Measurements from ENCODE around the gene PPP1R15B. TPM values are rescaled to one million over a fixed set of nuclear protein-coding genes. Genes with fewer than 3 reads are reported as not detected.

The PPP1R15B gene
- total RNA-seq, 1 donor from 2014 or later = 70.6 TPM

GRCh38 chr1:204432708-204433107 is 21.1 kb upstream of the PPP1R15B start:
- ATAC-seq (ENCODE audit: low read depth) = no peak
- Mint-ChIP-seq H3K27me3 (no peaks in the 10 kb centered on the region), H3K27ac (no peak overlapping the region), H3K4me1 (peaks cover 5% of the 10 kb centered on the region), H3K36me3 (ENCODE audit: low read depth) (peaks cover 92% of the 10 kb centered on the region), H3K9me3 (no peaks in the 10 kb centered on the region), H3K4me3 (no peak overlapping the region)
- POLR2A ChIA-PET = interaction anchor here (1.0 kb wide), 1 partner anchor 60 kb away, joined by 4 read pairs; no protein-coding TSS in a partner anchor
- TF ChIP-seq, protein P1, sequence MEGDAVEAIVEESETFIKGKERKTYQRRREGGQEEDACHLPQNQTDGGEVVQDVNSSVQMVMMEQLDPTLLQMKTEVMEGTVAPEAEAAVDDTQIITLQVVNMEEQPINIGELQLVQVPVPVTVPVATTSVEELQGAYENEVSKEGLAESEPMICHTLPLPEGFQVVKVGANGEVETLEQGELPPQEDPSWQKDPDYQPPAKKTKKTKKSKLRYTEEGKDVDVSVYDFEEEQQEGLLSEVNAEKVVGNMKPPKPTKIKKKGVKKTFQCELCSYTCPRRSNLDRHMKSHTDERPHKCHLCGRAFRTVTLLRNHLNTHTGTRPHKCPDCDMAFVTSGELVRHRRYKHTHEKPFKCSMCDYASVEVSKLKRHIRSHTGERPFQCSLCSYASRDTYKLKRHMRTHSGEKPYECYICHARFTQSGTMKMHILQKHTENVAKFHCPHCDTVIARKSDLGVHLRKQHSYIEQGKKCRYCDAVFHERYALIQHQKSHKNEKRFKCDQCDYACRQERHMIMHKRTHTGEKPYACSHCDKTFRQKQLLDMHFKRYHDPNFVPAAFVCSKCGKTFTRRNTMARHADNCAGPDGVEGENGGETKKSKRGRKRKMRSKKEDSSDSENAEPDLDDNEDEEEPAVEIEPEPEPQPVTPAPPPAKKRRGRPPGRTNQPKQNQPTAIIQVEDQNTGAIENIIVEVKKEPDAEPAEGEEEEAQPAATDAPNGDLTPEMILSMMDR (IDR thresholded peaks at IDR 0.05) = no peak
- no peak for DNase-seq
- CTCF ChIA-PET = interaction anchor here (2.2 to 28.1 kb wide), 4 partner anchors 12 to 68 kb away, joined by 10 to 1006 read pairs (median 54); partner anchors contain the start of gene PIK3C2B
- intact Hi-C loops (cut with micrococcal nuclease) = loop anchor here (2.0 kb wide), 1 partner anchor 14 kb away; no protein-coding TSS in a partner anchor

DNA sequence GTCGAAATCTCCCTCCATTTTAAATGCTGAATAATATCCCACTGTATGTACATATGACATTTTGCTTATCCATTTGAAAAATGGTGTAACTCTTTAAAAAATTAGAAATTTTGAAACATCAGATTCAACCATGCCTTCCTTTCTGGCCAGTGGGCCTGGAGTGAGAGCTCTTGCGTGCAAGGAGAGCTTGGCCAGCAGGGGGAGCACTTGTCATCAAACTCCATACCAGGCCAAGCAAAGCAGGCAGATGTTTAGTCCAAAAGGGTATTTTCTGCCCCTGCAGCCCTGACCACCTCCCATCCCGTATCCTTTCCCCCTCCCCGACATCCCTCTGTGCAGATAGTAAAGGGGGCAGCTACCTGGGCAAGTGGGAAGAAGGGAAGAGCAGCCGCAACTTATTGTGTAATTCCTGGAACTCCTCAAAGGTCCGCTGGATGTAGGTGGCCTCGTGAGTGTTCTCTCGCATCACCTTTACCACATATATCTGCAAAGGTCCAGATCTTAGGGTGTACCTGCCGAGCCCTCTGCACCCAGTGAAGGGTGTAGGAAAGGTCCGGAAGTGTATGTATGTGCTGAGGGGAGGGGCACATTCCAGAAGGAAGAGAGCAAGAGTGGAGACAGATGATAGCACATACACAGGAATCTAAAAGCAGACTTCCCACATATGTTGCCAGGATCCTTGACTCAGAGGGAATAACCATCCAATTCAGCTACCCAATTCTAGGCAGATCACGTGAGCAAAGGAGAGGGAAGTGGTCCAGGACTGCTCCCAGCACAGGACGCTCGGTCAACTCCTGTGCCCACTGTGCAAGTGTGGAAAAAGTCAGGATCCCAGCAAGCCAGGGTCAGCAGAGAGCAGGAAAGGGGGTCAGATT is 19.9 kb upstream of the PPP1R15B start:
- POLR2A ChIA-PET = interaction anchor here (1.0 to 1.9 kb wide), 11 partner anchors 10 to 85 kb away, joined by 3 to 18 read pairs (median 4); partner anchors contain the start of gene MDM4
- Mint-ChIP-seq H3K4me3 (no peak overlapping the region), H3K27me3 (no peaks in the 10 kb centered on the region), H3K27ac (peak overlapping the region; percentile 41), H3K9me3 (no peaks in the 10 kb centered on the region), H3K36me3 (ENCODE audit: low read depth) (peaks cover 90% of the 10 kb centered on the region), H3K4me1 (peaks cover 5% of the 10 kb centered on the region)
- intact Hi-C loops (cut with micrococcal nuclease) = loop anchor here (1.0 to 2.0 kb wide), 5 partner anchors 13 to 376 kb away; no protein-coding TSS in a partner anchor
- CTCF ChIA-PET = interaction anchor here (0.6 to 28.1 kb wide), 26 partner anchors 8 to 375 kb away, joined by 3 to 1006 read pairs (median 6); partner anchors contain the start of genes MDM4 and PIK3C2B
- TF ChIP-seq, protein P1 (IDR thresholded peaks at IDR 0.05) = peak; percentile 40
- ATAC-seq (ENCODE audit: low read depth) = peak; percentile 87
- DNase-seq = peak; percentile 70

DNA sequence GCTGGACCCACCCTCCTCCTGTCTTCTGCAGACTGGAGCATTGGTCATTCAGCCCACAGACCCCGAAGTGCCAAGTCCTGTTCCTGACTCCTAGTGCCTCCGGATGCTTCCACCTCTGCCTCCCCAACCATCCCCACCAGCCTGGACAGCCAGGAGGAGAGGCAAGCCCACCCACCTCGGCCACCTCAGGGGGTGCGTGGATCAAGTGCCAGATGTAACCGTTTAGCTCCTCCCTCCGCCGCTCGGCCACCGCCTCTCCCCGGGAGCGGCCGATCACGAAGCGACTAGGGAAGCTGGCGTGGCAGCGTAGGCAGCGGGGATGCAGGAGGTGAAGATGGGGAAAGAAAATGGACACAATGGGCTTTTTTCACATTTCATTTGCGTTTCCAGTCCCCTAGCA is 18.1 kb upstream of the PPP1R15B start:
- Mint-ChIP-seq H3K9me3 (no peaks in the 10 kb centered on the region), H3K27ac (no peak overlapping the region), H3K27me3 (no peaks in the 10 kb centered on the region), H3K36me3 (ENCODE audit: low read depth) (peaks cover 91% of the 10 kb centered on the region), H3K4me1 (peaks cover 5% of the 10 kb centered on the region), H3K4me3 (no peak overlapping the region)
- ATAC-seq (ENCODE audit: low read depth) (no peak), DNase-seq (no peak)
- ChIA-PET POLR2A (interaction anchor here (0.6 to 1.9 kb wide), 2 partner anchors 17 to 83 kb away, joined by 4 to 5 read pairs; no protein-coding TSS in a partner anchor), CTCF (interaction anchor here (1.2 to 28.1 kb wide), 5 partner anchors 11 to 101 kb away, joined by 4 to 1006 read pairs (median 24); partner anchors contain the start of gene PIK3C2B)
- TF ChIP-seq, protein P1 (IDR thresholded peaks at IDR 0.05) = no peak
- intact Hi-C loops (cut with micrococcal nuclease) = loop anchor here (2.0 kb wide), 1 partner anchor 17 kb away; no protein-coding TSS in a partner anchor

- no peaks in the 10 kb centered on the region for H3K9me3 Mint-ChIP-seq
- DNase-seq (no peak), ATAC-seq (ENCODE audit: low read depth) (no peak)
- H3K36me3 Mint-ChIP-seq (ENCODE audit: low read depth) = peaks cover 87% of the 10 kb centered on the region
- CTCF ChIA-PET = interaction anchor here (1.0 to 28.1 kb wide), 3 partner anchors 20 to 73 kb away, joined by 3 to 1006 read pairs (median 4); partner anchors contain the start of gene PIK3C2B
- H3K4me3 Mint-ChIP-seq = no peak overlapping the region
- peaks cover 5% of the 10 kb centered on the region for H3K4me1 Mint-ChIP-seq
- POLR2A ChIA-PET = no interaction called here
- intact Hi-C loops (cut with micrococcal nuclease) = no loop called here
- TF ChIP-seq, protein P1 (IDR thresholded peaks at IDR 0.05) = no peak
- H3K27me3 Mint-ChIP-seq = no peaks in the 10 kb centered on the region
- H3K27ac Mint-ChIP-seq = no peak overlapping the region
Measured at GRCh38 chr1:204426971-204427701, 15.5 kb upstream of the PPP1R15B start.
